Nephron progenitor cell (in vitro differentiated cells): Measurements from ENCODE around the gene ILK.
A peak's percentile ranks its signal among the peaks of the same experiment; 100 is the strongest.

Experiments
- DNase-seq: peaks from one replicate; pipeline ENCODE4 v3.0.0; 2021
- H3K27ac Mint-ChIP-seq: 2 replicates; pipeline ENCODE4 v1.8.0; 2021; ENCODE audit warnings: mild to moderate bottlenecking, moderate library complexity, mixed read lengths
- H3K27me3 Mint-ChIP-seq: 2 replicates; pipeline ENCODE4 v1.8.0; 2021; ENCODE audit warnings: mild to moderate bottlenecking, low read depth, mixed read lengths; ENCODE audit not compliant: poor library complexity
- H3K36me3 Mint-ChIP-seq: 2 replicates; pipeline ENCODE4 v1.8.0; 2021; ENCODE audit warnings: low read depth, mixed read lengths
- H3K4me1 Mint-ChIP-seq: 2 replicates; pipeline ENCODE4 v1.8.0; 2021; ENCODE audit warnings: mixed read lengths
- H3K4me3 Mint-ChIP-seq: 2 replicates; pipeline ENCODE4 v1.8.0; 2021; ENCODE audit warnings: mild to moderate bottlenecking, moderate library complexity, mixed read lengths
- H3K9me3 Mint-ChIP-seq: 2 replicates; pipeline ENCODE4 v1.8.0; 2021; ENCODE audit warnings: mild to moderate bottlenecking, moderate library complexity, mixed read lengths
- CTCF ChIP-seq: fragments of 200-600 bp; sonication (generic); IDR thresholded peaks from 2 replicates; pipeline ENCODE4 v1.5.0; 2021; ENCODE audit warnings: antibody characterized with exemption

ILK gene

GRCh38 chr11:6638429-6638828 lies 34.9 kb downstream of the ILK start:
- Mint-ChIP-seq H3K4me1 (peaks cover 10% of the 10 kb centered on the region), H3K36me3 (peaks cover 9% of the 10 kb centered on the region), H3K27ac (no peak overlapping the region), H3K27me3 (no peaks in the 10 kb centered on the region), H3K9me3 (no peaks in the 10 kb centered on the region), H3K4me3 (no peak overlapping the region)
- no peak for DNase-seq
- no peak for TF ChIP-seq CTCF

- H3K36me3 Mint-ChIP-seq: peaks cover 8% of the 10 kb centered on the region
- no peaks in the 10 kb centered on the region for H3K9me3 Mint-ChIP-seq
- no peak overlapping the region for H3K27ac Mint-ChIP-seq
- DNase-seq: no peak
- H3K4me1 Mint-ChIP-seq: peaks cover 8% of the 10 kb centered on the region
- no peaks in the 10 kb centered on the region for H3K27me3 Mint-ChIP-seq
- H3K4me3 Mint-ChIP-seq: no peak overlapping the region
- no peak for TF ChIP-seq CTCF
Measured at GRCh38 chr11:6640036-6640984, 36.7 kb downstream of the ILK start.

DNA sequence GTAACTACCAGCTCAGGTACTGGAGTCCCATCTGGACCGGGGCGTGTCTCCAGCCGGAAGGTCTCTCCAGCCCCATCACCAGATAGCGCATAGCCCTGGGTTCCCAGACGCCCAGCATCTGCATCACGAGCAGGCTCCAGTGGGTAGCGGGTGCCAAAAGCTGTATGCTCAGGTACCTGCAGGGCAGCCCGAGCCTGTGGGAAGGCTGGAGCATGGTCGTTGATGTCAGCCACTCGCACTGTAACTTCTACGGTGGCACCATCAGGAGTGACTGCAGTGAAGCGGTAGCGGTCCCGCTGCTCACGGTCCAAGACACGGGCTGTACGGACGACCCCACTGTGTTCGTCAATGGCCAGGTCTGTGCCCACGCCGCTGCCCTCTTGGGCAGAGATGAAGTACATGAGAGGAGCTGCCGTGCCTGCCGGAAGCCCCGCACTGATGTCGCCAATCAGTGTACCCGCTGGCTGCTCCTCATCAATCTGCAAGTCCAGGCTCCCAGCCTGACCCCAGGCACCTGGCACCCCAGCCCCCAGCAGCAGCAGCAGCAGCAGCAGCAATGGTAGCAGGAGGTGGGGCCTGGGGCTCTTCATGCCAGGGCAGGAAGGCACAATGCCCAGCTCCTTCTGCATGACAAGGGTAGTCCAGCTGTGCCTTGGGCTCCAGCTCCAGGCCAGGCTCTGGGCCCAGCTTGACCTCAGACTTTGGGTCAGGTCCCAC lies 37.6 kb downstream of the ILK start:
- TF ChIP-seq CTCF: no peak
- DNase-seq: no peak
- H3K27me3 Mint-ChIP-seq: no peaks in the 10 kb centered on the region
- no peak overlapping the region for H3K4me3 Mint-ChIP-seq
- H3K4me1 Mint-ChIP-seq: peaks cover 8% of the 10 kb centered on the region
- H3K36me3 Mint-ChIP-seq: peaks cover 8% of the 10 kb centered on the region
- no peaks in the 10 kb centered on the region for H3K9me3 Mint-ChIP-seq
- H3K27ac Mint-ChIP-seq: no peak overlapping the region

GRCh38 chr11:6642957-6643356 lies 39.4 kb downstream of the ILK start:
- peaks cover 8% of the 10 kb centered on the region for H3K36me3 Mint-ChIP-seq
- H3K27ac Mint-ChIP-seq: no peak overlapping the region
- H3K4me3 Mint-ChIP-seq: no peak overlapping the region
- DNase-seq: no peak
- no peaks in the 10 kb centered on the region for H3K9me3 Mint-ChIP-seq
- TF ChIP-seq CTCF: no peak
- H3K27me3 Mint-ChIP-seq: no peaks in the 10 kb centered on the region
- H3K4me1 Mint-ChIP-seq: peaks cover 8% of the 10 kb centered on the region

DNA sequence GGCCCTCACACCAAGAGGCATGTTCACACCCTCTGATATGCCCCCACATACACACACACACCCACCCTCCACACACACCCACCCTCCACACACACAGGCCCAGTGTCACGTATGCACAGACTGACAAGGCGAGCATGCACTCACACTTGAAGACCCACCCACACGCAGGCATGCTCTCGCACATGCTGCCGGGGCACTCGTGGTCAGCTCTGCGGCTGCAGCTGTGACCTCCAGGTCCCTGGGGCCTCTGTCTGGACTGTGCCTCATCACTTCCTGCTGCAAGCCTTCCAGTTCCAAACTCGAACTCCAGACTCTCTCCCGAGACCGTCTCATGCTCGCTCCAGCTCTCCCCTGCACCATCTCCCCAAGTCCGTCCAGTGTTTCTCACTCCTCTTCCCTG lies 42.5 kb downstream of the ILK start:
- no peaks in the 10 kb centered on the region for H3K27me3 Mint-ChIP-seq
- H3K4me1 Mint-ChIP-seq: no peaks in the 10 kb centered on the region
- H3K9me3 Mint-ChIP-seq: no peaks in the 10 kb centered on the region
- H3K27ac Mint-ChIP-seq: peak overlapping the region; percentile 71
- DNase-seq: no peak
- no peak for TF ChIP-seq CTCF
- H3K36me3 Mint-ChIP-seq: no peaks in the 10 kb centered on the region
- H3K4me3 Mint-ChIP-seq: peak overlapping the region; percentile 21
